DMS 273 (cell line): ENCODE measurements around the gene SLC25A34.

ENCODE experiments used
- DNase-seq: peaks from one replicate; lab custom pipeline; 2025; ENCODE audit not compliant: unreplicated experiment; lab: John Stamatoyannopoulos, UW

SLC25A34 gene

GRCh38 chr1:15770313-15770962 is 34.4 kb downstream of the SLC25A34 start:
- DNase-seq, result no peak

GRCh38 chr1:15771836-15772515 is 35.9 kb downstream of the SLC25A34 start:
- no peak for DNase-seq

- no peak for DNase-seq
Observed at GRCh38 chr1:15775706-15776105, 39.6 kb downstream of the SLC25A34 start.

GRCh38 chr1:15777909-15778707 is 42.0 kb downstream of the SLC25A34 start:
- no peak for DNase-seq

GRCh38 chr1:15785683-15786082 is 49.6 kb downstream of the SLC25A34 start:
- no peak for DNase-seq

GRCh38 chr1:15786581-15786980 is 50.5 kb downstream of the SLC25A34 start:
- no peak for DNase-seq

- DNase-seq, result no peak
Observed at GRCh38 chr1:15788624-15789301, 52.7 kb downstream of the SLC25A34 start.
